Immature natural killer cell (primary cell): ENCODE results near the gene KRTAP2-4. TPM values are rescaled to one million over a fixed set of nuclear protein-coding genes. Genes with fewer than 3 reads are reported as not detected.
"Not testable (repeated sequence)": the region's sequence is repeated elsewhere in the genome, so short reads cannot be mapped to it uniquely, and the experiment has no call there.

ENCODE experiments used
- DNase-seq, 3 donors: peaks; one replicate each; pipeline ENCODE4 v3.0.0; 2022; ENCODE audit warnings: mixed read lengths in 1 of 3
- H3K27ac Mint-ChIP-seq, 6 donors: one replicate each; pipeline ENCODE4 v1.8.0; 2020; ENCODE audit warnings: mixed read lengths in 6 of 6, mild to moderate bottlenecking in 5 of 6, inconsistent platforms in 4 of 6, moderate library complexity in 3 of 6
- H3K27me3 Mint-ChIP-seq, 3 donors: one replicate each; pipeline ENCODE4 v1.8.0; 2020 to 2021; ENCODE audit warnings: low read depth in 3 of 3, mild to moderate bottlenecking in 3 of 3, mixed read lengths in 3 of 3, moderate library complexity in 3 of 3, inconsistent platforms in 1 of 3
- H3K36me3 Mint-ChIP-seq, 3 donors: one replicate each; pipeline ENCODE4 v1.8.0; 2020; ENCODE audit warnings: mixed read lengths in 3 of 3, inconsistent platforms in 2 of 3, mild to moderate bottlenecking in 2 of 3
- H3K4me1 Mint-ChIP-seq, 2 donors: one replicate each; pipeline ENCODE4 v1.8.0; 2020; ENCODE audit warnings: inconsistent platforms in 2 of 2, mild to moderate bottlenecking in 2 of 2, mixed read lengths in 2 of 2, moderate library complexity in 1 of 2
- H3K4me3 Mint-ChIP-seq, 5 donors: one replicate each; pipeline ENCODE4 v1.8.0; 2020; ENCODE audit warnings: mild to moderate bottlenecking in 5 of 5, mixed read lengths in 5 of 5, inconsistent platforms in 3 of 5, moderate library complexity in 3 of 5
- H3K9me3 Mint-ChIP-seq, 6 donors: one replicate each; pipeline ENCODE4 v1.8.0; 2020; ENCODE audit warnings: mild to moderate bottlenecking in 6 of 6, mixed read lengths in 6 of 6, inconsistent platforms in 4 of 6, moderate library complexity in 3 of 6
- polyA plus RNA-seq, 3 donors: library from polyadenylated mRNA; unstranded; fragments of 300-500 nt; fragmentation: Illumina TruSeq; gene quantifications; one replicate each; pipeline ENCODE4 v1.2.3, GENCODE V29; 2021

Gene KRTAP2-4
- polyA plus RNA-seq, 3 donors from 2014 or later, result not detected

GRCh38 chr17:41088760-41089352 lies 23.2 kb upstream of the KRTAP2-4 start:
- peaks cover 2 to 18% (median 5%) of the 10 kb centered on the region in 3 donors for H3K27me3 Mint-ChIP-seq
- H3K9me3 Mint-ChIP-seq, H3K4me1 Mint-ChIP-seq, H3K27ac Mint-ChIP-seq, H3K4me3 Mint-ChIP-seq, DNase-seq, H3K36me3 Mint-ChIP-seq: not testable (repeated sequence)

DNA sequence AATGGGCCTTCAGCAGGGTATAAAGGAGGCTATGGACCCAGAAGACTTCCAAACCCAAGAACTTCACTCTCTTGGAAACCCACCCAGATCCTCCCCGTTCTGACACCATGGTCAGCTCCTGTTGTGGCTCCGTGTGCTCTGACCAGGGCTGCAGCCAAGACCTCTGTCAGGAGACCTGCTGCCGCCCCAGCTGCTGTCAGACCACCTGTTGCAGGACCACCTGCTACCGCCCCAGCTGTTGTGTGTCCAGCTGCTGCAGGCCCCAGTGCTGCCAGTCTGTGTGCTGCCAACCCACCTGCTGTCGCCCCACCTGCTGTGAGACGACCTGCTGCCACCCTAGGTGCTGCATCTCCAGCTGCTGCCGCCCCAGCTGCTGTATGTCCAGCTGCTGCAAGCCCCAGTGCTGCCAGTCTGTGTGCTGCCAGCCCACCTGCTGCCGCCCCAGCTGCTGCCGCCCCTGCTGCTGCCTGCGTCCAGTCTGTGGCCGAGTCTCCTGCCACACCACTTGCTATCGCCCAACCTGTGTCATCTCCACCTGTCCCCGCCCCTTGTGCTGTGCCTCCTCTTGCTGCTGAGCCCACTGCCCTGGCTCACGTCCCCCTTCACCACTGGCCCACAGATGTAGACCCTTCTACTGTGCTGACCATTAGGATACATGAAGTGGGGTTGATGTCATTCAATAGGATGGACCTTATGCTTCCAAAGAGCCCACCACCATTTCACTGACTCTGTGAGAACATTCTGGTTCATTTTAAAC lies 18.6 kb upstream of the KRTAP2-4 start, which contains the start of gene KRTAP4-7:
TSS of gene KRTAP4-7 (plus strand) at position 51 of the 757 bp plus-strand sequence. CDS start at position 108, 57 bp downstream.
- H3K4me3 Mint-ChIP-seq, DNase-seq, H3K9me3 Mint-ChIP-seq, H3K4me1 Mint-ChIP-seq, H3K27ac Mint-ChIP-seq, H3K36me3 Mint-ChIP-seq: not testable (repeated sequence)
- peaks cover 0 to 12% (median 3%) of the 10 kb centered on the region in 3 donors for H3K27me3 Mint-ChIP-seq

DNA sequence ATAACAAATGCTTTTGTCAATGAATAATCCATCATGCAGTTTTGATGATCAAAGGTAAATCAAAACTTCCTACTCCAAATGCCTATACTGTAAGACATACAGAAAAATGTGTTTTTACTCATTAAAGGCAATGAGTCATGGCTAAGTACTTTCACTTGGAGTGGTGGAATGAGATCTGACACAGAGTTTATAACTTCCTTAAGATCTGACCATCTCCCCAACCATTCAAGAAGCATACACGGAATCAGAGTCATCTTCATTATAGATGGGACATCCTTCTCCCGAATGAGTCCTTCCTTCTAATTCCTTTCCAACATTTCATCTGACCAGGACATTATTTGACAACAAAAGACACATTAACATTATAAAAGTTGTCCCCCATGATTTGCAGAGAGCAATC lies 17.7 kb upstream of the KRTAP2-4 start:
- H3K4me1 Mint-ChIP-seq, H3K27ac Mint-ChIP-seq, H3K9me3 Mint-ChIP-seq, H3K4me3 Mint-ChIP-seq, H3K36me3 Mint-ChIP-seq, DNase-seq: not testable (repeated sequence)
- H3K27me3 Mint-ChIP-seq, result peaks cover 2 to 12% (median 3%) of the 10 kb centered on the region in 3 donors

DNA sequence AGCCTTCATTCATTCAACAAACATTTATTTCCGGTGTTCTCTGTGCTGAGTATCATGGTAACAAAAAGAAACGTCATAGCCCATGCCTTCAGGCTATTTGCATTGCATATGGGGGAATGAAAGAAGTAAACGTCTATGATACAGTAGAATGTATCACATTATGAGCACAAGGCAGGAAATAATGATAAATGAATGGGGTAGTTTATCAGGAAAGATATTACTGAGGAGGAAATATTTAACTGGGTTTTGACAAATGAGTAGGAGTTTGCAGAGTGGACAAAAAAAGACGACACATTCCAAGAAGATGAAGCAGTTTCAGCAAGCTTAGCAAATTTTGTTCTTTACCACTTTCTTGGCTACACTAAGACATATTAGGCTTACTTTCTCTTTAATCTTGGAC lies 16.9 kb upstream of the KRTAP2-4 start:
- DNase-seq, result no peak
- Mint-ChIP-seq H3K9me3 (no peaks in the 10 kb centered on the region), H3K27me3 (peaks cover 2 to 12% (median 3%) of the 10 kb centered on the region in 3 donors), H3K4me3 (no peak overlapping the region), H3K36me3 (no peaks in the 10 kb centered on the region), H3K4me1 (no peaks in the 10 kb centered on the region), H3K27ac (no peak overlapping the region)

- no peaks in the 10 kb centered on the region for H3K4me1 Mint-ChIP-seq
- H3K36me3 Mint-ChIP-seq, result no peaks in the 10 kb centered on the region
- no peak overlapping the region for H3K27ac Mint-ChIP-seq
- DNase-seq, result no peak
- no peaks in the 10 kb centered on the region for H3K9me3 Mint-ChIP-seq
- peaks cover 2 to 5% (median 2%) of the 10 kb centered on the region in 3 donors for H3K27me3 Mint-ChIP-seq
- no peak overlapping the region for H3K4me3 Mint-ChIP-seq
Observed at GRCh38 chr17:41076788-41077187, 11.1 kb upstream of the KRTAP2-4 start.

DNA sequence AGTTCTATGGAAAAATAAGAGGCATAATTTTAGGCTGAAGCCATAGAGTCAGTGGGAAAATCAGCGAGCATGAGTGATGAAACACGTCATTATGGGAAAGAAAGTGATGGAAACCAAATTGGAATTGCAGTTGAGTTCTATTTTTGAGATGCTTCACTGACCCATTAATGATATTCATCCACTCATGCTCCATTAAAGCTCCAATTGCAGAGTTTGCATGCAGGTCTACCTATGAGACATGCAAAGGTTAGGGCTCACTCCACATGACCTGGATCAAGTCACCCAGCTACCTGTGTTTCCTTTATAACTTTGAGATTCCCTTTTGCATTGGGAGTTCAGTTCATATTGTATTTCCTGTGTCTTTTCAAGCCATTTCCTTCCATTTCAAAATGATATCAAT lies 8.0 kb upstream of the KRTAP2-4 start:
- Mint-ChIP-seq H3K9me3 (no peaks in the 10 kb centered on the region), H3K27me3 (peaks cover 2 to 4% (median 2%) of the 10 kb centered on the region in 3 donors), H3K27ac (no peak overlapping the region), H3K4me1 (peaks cover 0 to 2% of the 10 kb centered on the region in 2 donors), H3K36me3 (no peaks in the 10 kb centered on the region), H3K4me3 (no peak overlapping the region)
- DNase-seq, result no peak

- Mint-ChIP-seq H3K27ac (no peak overlapping the region), H3K27me3 (peaks cover 0 to 4% (median 2%) of the 10 kb centered on the region in 3 donors), H3K9me3 (peaks cover 0 to 1% (median 0%) of the 10 kb centered on the region in 6 donors), H3K4me3 (no peak overlapping the region), H3K4me1 (peaks cover 0 to 2% of the 10 kb centered on the region in 2 donors), H3K36me3 (no peaks in the 10 kb centered on the region)
- DNase-seq, result no peak
Observed at GRCh38 chr17:41071606-41072360, 6.1 kb upstream of the KRTAP2-4 start.

DNA sequence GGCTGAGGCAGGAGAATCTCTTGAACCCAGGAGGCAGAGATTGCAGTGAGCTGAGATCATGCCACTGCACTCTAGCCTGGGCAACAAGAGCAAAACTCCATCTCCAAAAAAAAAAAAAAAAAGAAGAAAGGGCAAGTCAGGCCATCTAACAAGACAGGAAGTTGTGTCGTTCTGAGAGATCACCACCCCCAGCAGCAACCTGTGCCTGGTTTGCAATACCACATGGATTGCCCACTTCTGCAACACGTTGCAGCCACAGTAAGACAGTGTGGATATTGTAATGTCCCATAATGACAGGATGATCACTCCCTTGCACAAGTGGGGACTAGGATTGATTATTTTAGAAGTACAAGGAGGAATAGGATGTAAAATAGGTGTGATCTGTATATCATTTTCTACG lies 3.4 kb upstream of the KRTAP2-4 start:
- H3K9me3 Mint-ChIP-seq, result peaks cover 0 to 1% (median 0%) of the 10 kb centered on the region in 6 donors
- no peaks in the 10 kb centered on the region for H3K36me3 Mint-ChIP-seq
- H3K4me1 Mint-ChIP-seq, result peaks cover 0 to 2% of the 10 kb centered on the region in 2 donors
- no peak overlapping the region for H3K27ac Mint-ChIP-seq
- DNase-seq, result no peak
- H3K4me3 Mint-ChIP-seq, result no peak overlapping the region
- peaks cover 0 to 2% (median 0%) of the 10 kb centered on the region in 3 donors for H3K27me3 Mint-ChIP-seq

- DNase-seq, result no peak
- Mint-ChIP-seq H3K27me3 (peaks cover 0 to 6% (median 2%) of the 10 kb centered on the region in 3 donors), H3K9me3 (peaks cover 0 to 1% (median 0%) of the 10 kb centered on the region in 6 donors), H3K36me3 (no peaks in the 10 kb centered on the region), H3K27ac (no peak overlapping the region), H3K4me3 (no peak overlapping the region), H3K4me1 (peaks cover 0 to 2% of the 10 kb centered on the region in 2 donors)
Observed at GRCh38 chr17:41067281-41067680, 1.6 kb upstream of the KRTAP2-4 start.

- not testable (repeated sequence) for H3K4me3 Mint-ChIP-seq, H3K27ac Mint-ChIP-seq, H3K36me3 Mint-ChIP-seq, DNase-seq, H3K9me3 Mint-ChIP-seq, H3K4me1 Mint-ChIP-seq
- H3K27me3 Mint-ChIP-seq, result peaks cover 0 to 14% (median 4%) of the 10 kb centered on the region in 3 donors
Observed at GRCh38 chr17:41065016-41065689, 526 bp downstream of the KRTAP2-4 start.

- no peak overlapping the region for H3K27ac Mint-ChIP-seq
- no peak for DNase-seq
- H3K4me3 Mint-ChIP-seq, result no peak overlapping the region
- H3K9me3 Mint-ChIP-seq, result peaks cover 0 to 4% (median 0%) of the 10 kb centered on the region in 6 donors
- H3K4me1 Mint-ChIP-seq, result peaks cover 0 to 2% of the 10 kb centered on the region in 2 donors
- H3K27me3 Mint-ChIP-seq, result peaks cover 2 to 14% (median 4%) of the 10 kb centered on the region in 3 donors
- H3K36me3 Mint-ChIP-seq, result no peaks in the 10 kb centered on the region
Observed at GRCh38 chr17:41064301-41064700, 1.4 kb downstream of the KRTAP2-4 start.

GRCh38 chr17:41063449-41063848 lies 2.2 kb downstream of the KRTAP2-4 start:
- DNase-seq, result no peak
- H3K9me3 Mint-ChIP-seq, result peaks cover 0 to 5% (median 0%) of the 10 kb centered on the region in 6 donors
- no peaks in the 10 kb centered on the region for H3K36me3 Mint-ChIP-seq
- no peak overlapping the region for H3K27ac Mint-ChIP-seq
- H3K4me1 Mint-ChIP-seq, result no peaks in the 10 kb centered on the region
- no peak overlapping the region for H3K4me3 Mint-ChIP-seq
- peaks cover 2 to 14% (median 4%) of the 10 kb centered on the region in 3 donors for H3K27me3 Mint-ChIP-seq

DNA sequence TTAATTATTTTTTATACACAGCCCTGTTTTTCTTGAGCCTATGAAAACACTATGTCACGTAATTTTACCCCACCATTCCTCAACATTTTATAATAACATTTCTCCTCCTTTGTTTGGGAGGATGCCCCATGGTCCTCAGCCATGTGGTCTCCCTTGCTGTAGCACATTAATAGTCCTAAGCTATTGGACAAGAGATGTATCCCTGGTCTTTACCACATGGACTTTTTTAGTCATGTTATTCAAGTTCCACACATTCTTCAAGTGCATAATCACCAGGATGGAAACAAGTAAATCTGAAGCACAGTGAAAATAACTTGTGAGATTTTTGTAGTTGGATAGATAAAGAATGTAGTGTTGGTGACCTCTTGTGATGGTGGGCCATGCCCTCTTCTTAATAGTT lies 3.7 kb downstream of the KRTAP2-4 start:
- Mint-ChIP-seq H3K27me3 (peaks cover 2 to 14% (median 4%) of the 10 kb centered on the region in 3 donors), H3K27ac (no peak overlapping the region), H3K4me3 (no peak overlapping the region), H3K9me3 (peaks cover 0 to 3% (median 0%) of the 10 kb centered on the region in 6 donors), H3K36me3 (no peaks in the 10 kb centered on the region), H3K4me1 (no peaks in the 10 kb centered on the region)
- DNase-seq, result no peak
